Right lobe of liver (tissue), 4 donors: ENCODE data around the gene AVPR1B.

Experiments
- CTCF ChIP-seq, 4 donors: fragments of 200-600 bp in 3 of 4; fragments of 450-650 bp in 1 of 4; IDR thresholded peaks; one replicate each; pipeline versions ENCODE4 v1.5.1 to v1.8.0; 2016 to 2022; ENCODE audit warnings: antibody characterized with exemption in 4 of 4, mild to moderate bottlenecking in 2 of 4
- POLR2A ChIP-seq: fragments of 450-650 bp; IDR thresholded peaks from one replicate; pipeline ENCODE4 v1.6.1; 2017; ENCODE audit warnings: antibody characterized with exemption, mild to moderate bottlenecking
- donor health status: DM: no; HTN: no; CAD: no.
- donor health status: DM: no; HTN: no; CAD: no.
- donor health status: DM: no; HTN: yes; CAD: no.

- TF ChIP-seq CTCF (IDR thresholded peaks at IDR 0.05): peak; percentile 80 to 91 (median 86)
- no peak for TF ChIP-seq POLR2A
These were observed 10.6 kb downstream of the AVPR1B start for GRCh38 chr1:206106328-206107167.
